GM12878 (cell line): Measurements from ENCODE around the gene FGD5. TPM values are rescaled to one million over a fixed set of nuclear protein-coding genes. Genes with fewer than 3 reads are reported as not detected.

Experiments
- ATAC-seq: fragments of 200-7000 bp; cut with Tn5 transposase; 3 replicates; pipeline ENCODE4 v1.9.1; 2020; ENCODE audit warnings: mild to moderate bottlenecking, moderate library complexity
- BruUV-seq: library from RNA; stranded (reverse); fragments of 400-500 nt; replicated peaks from 2 replicates; lab custom pipeline; 2021; lab: Mats Ljungman, UMichigan
- CTCF ChIA-PET: fragments of 300-600 bp; sonication (Branson Sonifier 250); formaldehyde crosslinking; extraction: SDS; loops from one replicate; lab custom pipeline; 2021; ENCODE audit warnings: inconsistent platforms; lab: Yijun Ruan, JAX
- POLR2A ChIA-PET: fragments of 350-600 bp; formaldehyde crosslinking; extraction: SDS; loops from one replicate; lab custom pipeline; 2021; ENCODE audit warnings: inconsistent platforms; lab: Charles Lee
- RAD21 ChIA-PET: fragments of 300-600 bp; sonication (Branson Sonifier 250); formaldehyde crosslinking; loops from one replicate; lab custom pipeline; 2023; ENCODE audit warnings: antibody characterized with exemption; ENCODE audit not compliant: unreplicated experiment; lab: Charles Lee
- SMC1A ChIA-PET: fragments of 300-600 bp; sonication (Branson Sonifier 250); formaldehyde crosslinking; loops from one replicate; lab custom pipeline; 2023; ENCODE audit not compliant: unreplicated experiment, uncharacterized antibody; lab: Charles Lee
- DNase-seq: peaks from one replicate; pipeline ENCODE4 v3.0.0-alpha.2; 2011; ENCODE audit warnings: low read depth, low spot score
- FAIRE-seq: peaks from 3 replicates; lab custom pipeline; 2011; peaks lifted over from hg19 to GRCh38; lab: Jason Lieb, UNC
- H2AFZ ChIP-seq: 2 replicates; pipeline ENCODE4 v1.6.0; 2011; ENCODE audit warnings: low read depth, low read length, control low read depth; ENCODE audit not compliant: control insufficient read depth
- H3K27ac ChIP-seq: 2 replicates; pipeline ENCODE4 v1.5.1; 2011; ENCODE audit warnings: control low read depth; ENCODE audit not compliant: control insufficient read depth, insufficient read depth
- H3K27me3 ChIP-seq, 2 experiments: replicated peaks in 1 of 2; 2 replicates each; pipeline versions ENCODE4 v1.6.0 to v1.6.1; 2011; ENCODE audit warnings: low read length in 1 of 2; ENCODE audit not compliant: control insufficient read depth in 2 of 2, insufficient read depth in 2 of 2
- H3K36me3 ChIP-seq, 2 experiments: 2 replicates each; pipeline ENCODE4 v1.5.1; 2011; ENCODE audit warnings: low read length in 1 of 2; ENCODE audit not compliant: control insufficient read depth in 2 of 2, insufficient read depth in 2 of 2
- H3K4me1 ChIP-seq: 2 replicates; pipeline ENCODE4 v1.6.1; 2011; ENCODE audit warnings: mild to moderate bottlenecking, low read length, moderate library complexity, mixed read lengths; ENCODE audit not compliant: control insufficient read depth, insufficient read depth
- H3K4me2 ChIP-seq: 2 replicates; pipeline ENCODE4 v1.6.0; 2011; ENCODE audit warnings: control low read depth; ENCODE audit not compliant: control insufficient read depth, insufficient read depth
- H3K4me3 ChIP-seq: fragments of 200-600 bp; sonication (generic); 2 replicates; pipeline ENCODE4 v1.5.1; 2016
- H3K79me2 ChIP-seq: 2 replicates; pipeline ENCODE4 v1.6.0; 2011; ENCODE audit warnings: low read length; ENCODE audit not compliant: control insufficient read depth, insufficient read depth
- H3K9ac ChIP-seq: 2 replicates; pipeline ENCODE4 v1.8.0; 2011; ENCODE audit warnings: low read length, control low read depth, mixed read lengths; ENCODE audit not compliant: control insufficient read depth, insufficient read depth
- H3K9me3 ChIP-seq: replicated peaks from 3 replicates; pipeline ENCODE4 v1.5.1; 2011; ENCODE audit warnings: mild to moderate bottlenecking, low read length; ENCODE audit not compliant: control insufficient read depth, insufficient read depth
- H4K20me1 ChIP-seq: 2 replicates; pipeline ENCODE4 v1.6.0; 2011; ENCODE audit not compliant: control insufficient read depth, insufficient read depth
- HDGF ChIP-seq: fragments of 450-650 bp; IDR thresholded peaks from 2 replicates; pipeline ENCODE4 v1.6.1; 2016; ENCODE audit warnings: antibody characterized with exemption
- KLF5 ChIP-seq: fragments of 450-650 bp; IDR thresholded peaks from 2 replicates; pipeline ENCODE4 v1.6.1; 2014; ENCODE audit warnings: mild to moderate bottlenecking; ENCODE audit not compliant: partially characterized antibody
- MTA2 ChIP-seq: fragments of 450-650 bp; IDR thresholded peaks from 2 replicates; pipeline ENCODE4 v1.6.1; 2016; ENCODE audit warnings: low read depth, mild to moderate bottlenecking, moderate library complexity
- MTA3 ChIP-seq: IDR thresholded peaks from 2 replicates; pipeline ENCODE4 v1.6.1; 2012; ENCODE audit warnings: low read length, inconsistent platforms, borderline replicate concordance
- PKNOX1 ChIP-seq: fragments of 450-650 bp; IDR thresholded peaks from 2 replicates; pipeline ENCODE4 v1.6.1; 2016; ENCODE audit warnings: mild to moderate bottlenecking
- RUNX3 ChIP-seq: IDR thresholded peaks from 2 replicates; pipeline ENCODE4 v1.6.1; 2012; ENCODE audit warnings: low read length, inconsistent platforms
- WGBS: methylation state at CpG from one replicate; pipeline ENCODE4 v1.1.6; 2016; ENCODE audit warnings: low lambda C conversion rate; ENCODE audit not compliant: insufficient replicate concordance, insufficient coverage; ENCODE audit errors: missing lambda C conversion rate; 5-methylcytosine and 5-hydroxymethylcytosine counted together
- in situ Hi-C: fragments of 300-500 bp; cut with MboI; formaldehyde crosslinking; loops from 9 replicates; pipeline ENCODE4 v1.14.3; 2018; ENCODE audit warnings: mixed read lengths
- intact Hi-C: fragments of 100-400 bp; cut with micrococcal nuclease; formaldehyde crosslinking; loops from one replicate; pipeline ENCODE4 v1.14.2; 2022; ENCODE audit not compliant: unreplicated experiment
- polyA plus RNA-seq, 11 experiments: library from polyadenylated mRNA; depleted of rRNA in 4 of 11; unstranded in 6 of 11; stranded (reverse) in 5 of 11; fragments of >200 nt; fragmentation: Nextera tagmentation in 4 of 11; fragmentation: Illumina TruSeq in 1 of 11; extraction: Ambion mirVana in 4 of 11; extraction: Trizol in 1 of 11; gene quantifications; 1 replicate in 1 of 11; 2 replicates in 10 of 11; pipeline versions ENCODE4 v1.2.1 to v1.2.3, GENCODE V29; 2011 to 2016; ENCODE audit warnings: inconsistent platforms in 2 of 11, missing spikeins in 2 of 11, low read depth in 1 of 11
- total RNA-seq, 4 experiments: library from RNA; depleted of rRNA in 3 of 4; stranded (reverse); fragments of >200 nt in 3 of 4; fragmentation: Illumina TruSeq in 1 of 4; extraction: Trizol in 1 of 4; gene quantifications; 2 replicates each; pipeline versions ENCODE4 v1.2.1 to v1.2.3, GENCODE V29; 2013 to 2021

Gene FGD5
- total and polyA plus RNA-seq, 10 of the 15 experiments (the other 5 are each of a cell fraction or from before 2014, with no cell fraction given), result 0.03 to 0.13 (median 0.11) TPM; not detected in 3

GRCh38 chr3:14803101-14803980 is 15.4 kb upstream of the FGD5 start:
- no peak overlapping the region for H3K9ac ChIP-seq
- no TSS peak for BruUV-seq

GRCh38 chr3:14803981-14804834 is 14.6 kb upstream of the FGD5 start:
- POLR2A ChIA-PET, result no interaction called here
- DNase-seq (no peak), ATAC-seq (no peak)
- Histone ChIP-seq H3K4me1 (no peaks in the 10 kb centered on the region), H3K9ac (no peak overlapping the region), H3K9me3 (no peaks in the 10 kb centered on the region), H3K36me3 (no peaks in the 10 kb centered on the region), H3K4me2 (no peak overlapping the region), H3K27me3 (no peaks in the 10 kb centered on the region; a peak in 1 of 4 replicates), H4K20me1 (no peaks in the 10 kb centered on the region)
- RAD21 ChIA-PET, result no interaction called here
- in situ Hi-C loops (no loop called here), intact Hi-C loops (no loop called here)
- BruUV-seq, result no TSS peak
- CTCF ChIA-PET, result interaction anchor here (1.1 kb wide), 1 partner anchor 13 kb away, joined by 4 read pairs; no protein-coding TSS in a partner anchor
- TF ChIP-seq PKNOX1 (peak; percentile 35; the same call in 1 of the 2 replicates), KLF5 (no peak), MTA2 (no peak), MTA3 (no peak)
- TF ChIP-seq, all 136 proteins: peak for 1
- H2AFZ ChIP-seq, result no peak overlapping the region
- no peak for FAIRE-seq
- no peak overlapping the region for H3K27ac ChIP-seq
- WGBS, result 22% methylated on average over 12 of the region's 12 CpGs
- SMC1A ChIA-PET, result no interaction called here
- H3K4me3 ChIP-seq, result no peak overlapping the region
- H3K79me2 ChIP-seq, result no peaks in the 10 kb centered on the region

More at GRCh38 chr3:14803101-14803980, 15.4 kb upstream of the FGD5 start:
- Histone ChIP-seq H3K4me1 (no peaks in the 10 kb centered on the region), H3K27me3 (no peaks in the 10 kb centered on the region; a peak in 1 of 4 replicates), H2AFZ (no peak overlapping the region), H4K20me1 (no peaks in the 10 kb centered on the region), H3K4me3 (no peak overlapping the region), H3K79me2 (no peaks in the 10 kb centered on the region), H3K36me3 (no peaks in the 10 kb centered on the region), H3K27ac (no peak overlapping the region), H3K9me3 (no peaks in the 10 kb centered on the region), H3K4me2 (no peak overlapping the region)
- SMC1A ChIA-PET, result no interaction called here
- ATAC-seq (peak; percentile 45), DNase-seq (no peak), FAIRE-seq (no peak)
- POLR2A ChIA-PET, result interaction anchor here (1.3 kb wide), 1 partner anchor 41 kb away, joined by 3 read pairs; no protein-coding TSS in a partner anchor
- intact Hi-C loops (no loop called here), in situ Hi-C loops (no loop called here)
- RAD21 ChIA-PET, result no interaction called here
- TF ChIP-seq RUNX3 (no peak), HDGF (peak; percentile 26; the same call in 1 of the 2 replicates)
- CTCF ChIA-PET, result interaction anchor here (0.6 kb wide), 1 partner anchor 130 kb away, joined by 3 read pairs; no protein-coding TSS in a partner anchor
- WGBS, result 24% methylated on average over 13 of the region's 13 CpGs
